Eye (tissue), 1 donor: ENCODE results near the gene VMO1.

Experiments
- DNase-seq: peaks from one replicate; pipeline ENCODE4 v3.0.0-alpha.2; 2015

VMO1 gene

GRCh38 chr17:4796552-4796920 lies 10.4 kb upstream of the VMO1 start:
- DNase-seq, result no peak

GRCh38 chr17:4795168-4795567 lies 9.0 kb upstream of the VMO1 start:
- no peak for DNase-seq

- DNase-seq, result peak; percentile 31
Measured at GRCh38 chr17:4790705-4791088, 4.5 kb upstream of the VMO1 start.

GRCh38 chr17:4789951-4790704 lies 4.0 kb upstream of the VMO1 start:
- peak; percentile 91 for DNase-seq

- no peak for DNase-seq
Measured at GRCh38 chr17:4789701-4789950, 3.5 kb upstream of the VMO1 start.

DNA sequence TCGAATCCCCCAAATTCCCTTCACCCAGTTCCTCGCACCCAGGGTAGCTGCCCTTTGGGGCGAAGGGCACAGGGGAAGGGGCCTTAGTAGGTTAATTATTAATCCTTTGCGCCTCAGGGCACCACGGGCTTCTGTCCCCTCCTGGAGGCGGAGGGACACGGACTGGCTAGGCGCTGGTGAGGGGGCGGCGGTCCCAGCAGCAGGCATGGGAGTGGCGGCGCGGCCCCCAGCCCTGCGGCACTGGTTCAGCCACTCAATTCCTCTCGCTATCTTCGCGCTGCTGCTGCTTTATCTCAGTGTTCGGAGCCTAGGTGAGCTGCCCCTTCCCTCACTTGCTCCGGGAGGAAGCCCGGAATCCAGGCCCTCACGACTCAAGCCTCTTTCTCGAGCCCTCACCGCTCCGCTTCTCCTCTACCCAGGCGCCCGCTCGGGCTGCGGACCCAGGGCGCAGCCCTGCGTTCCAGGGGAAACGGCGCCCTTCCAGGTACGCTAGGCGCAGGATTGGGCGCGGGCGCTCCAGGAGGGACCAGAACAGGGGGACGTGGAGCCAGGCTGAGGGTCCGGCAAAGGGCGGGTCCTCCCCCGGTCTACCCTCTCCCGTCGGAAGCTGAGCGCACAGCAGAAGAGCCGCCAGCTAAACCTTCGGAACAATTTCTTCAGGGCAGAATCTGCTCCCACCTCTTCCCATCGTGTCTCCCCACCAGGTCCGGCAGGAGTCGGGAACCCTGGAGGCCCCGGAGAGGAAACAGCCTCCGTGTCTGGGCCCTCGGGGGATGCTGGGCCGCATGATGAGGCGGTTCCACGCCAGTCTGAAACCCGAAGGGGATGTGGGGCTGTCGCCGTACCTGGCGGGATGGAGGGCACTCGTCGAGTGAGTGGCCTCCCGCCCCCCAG lies 2.9 kb upstream of the VMO1 start, which contains the start of gene GLTPD2:
GLTPD2 (plus strand) TSS at position 158 of the 894 bp plus-strand sequence; CDS start at position 206, 48 bp downstream.
- DNase-seq, result peak; percentile 52

GRCh38 chr17:4788159-4788806 lies 2.1 kb upstream of the VMO1 start:
- DNase-seq, result no peak

GRCh38 chr17:4786516-4786915 lies 352 bp upstream of the VMO1 start:
- DNase-seq, result peak; percentile 16

- peak; percentile 55 for DNase-seq
Measured at GRCh38 chr17:4785311-4786105, 656 bp downstream of the VMO1 start.

DNA sequence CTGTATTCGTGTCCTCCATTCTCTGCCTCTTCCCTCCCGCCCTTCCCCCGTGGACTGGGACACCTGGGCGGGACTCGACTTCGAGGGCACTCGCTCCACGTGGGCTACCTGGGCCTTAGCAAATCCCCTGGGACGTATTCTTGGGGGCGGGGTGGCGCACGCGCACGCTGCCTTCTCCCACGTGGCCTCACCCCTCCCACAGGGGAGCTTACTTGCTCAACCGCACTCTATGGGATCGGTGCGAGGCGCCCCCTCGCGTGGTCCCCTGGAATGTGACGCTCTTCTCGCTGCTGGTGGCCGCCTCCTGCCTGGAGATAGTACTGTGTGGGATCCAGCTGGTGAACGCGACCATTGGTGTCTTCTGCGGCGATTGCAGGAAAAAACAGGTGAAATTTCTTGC lies 3.5 kb downstream of the VMO1 start:
- DNase-seq, result no peak

- DNase-seq, result no peak
Measured at GRCh38 chr17:4780325-4780955, 5.7 kb downstream of the VMO1 start.

DNA sequence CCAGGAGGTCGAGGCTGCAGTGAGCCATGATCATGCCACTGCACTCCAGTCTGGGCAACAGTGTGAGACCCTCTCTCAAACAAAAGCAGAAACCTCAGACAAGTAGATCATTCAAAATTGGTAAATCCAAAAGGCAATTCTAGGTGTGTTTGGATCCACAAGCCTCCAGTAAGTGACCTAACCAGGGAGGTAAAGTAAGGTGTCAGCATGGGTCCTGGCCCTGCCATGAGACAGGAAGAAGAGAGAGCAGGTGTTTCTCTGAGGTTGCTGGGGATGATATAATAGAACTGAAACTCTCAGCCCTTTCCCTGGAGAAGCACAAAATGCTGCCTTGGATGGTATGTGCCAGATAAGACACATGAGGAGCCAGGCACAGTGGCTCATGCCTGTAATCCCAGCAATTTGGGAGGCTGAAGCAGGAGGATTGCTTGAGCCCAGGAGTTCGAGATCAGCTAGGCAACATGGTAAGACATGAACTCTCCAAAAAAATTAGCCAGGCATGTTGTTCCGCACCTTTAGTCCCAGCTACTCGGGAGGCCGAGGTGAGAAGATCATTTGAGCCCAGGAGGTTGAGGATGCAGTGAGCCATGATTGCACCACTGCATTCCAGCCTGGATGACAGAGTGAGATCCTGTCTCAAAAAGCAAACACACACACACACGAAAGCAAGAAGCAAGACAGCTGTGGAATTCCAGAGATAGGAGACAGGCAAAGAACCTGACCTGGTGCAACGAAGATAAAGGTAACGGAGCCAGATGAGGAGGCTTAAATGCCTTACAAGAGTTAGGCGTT lies 8.0 kb downstream of the VMO1 start:
- no peak for DNase-seq

DNA sequence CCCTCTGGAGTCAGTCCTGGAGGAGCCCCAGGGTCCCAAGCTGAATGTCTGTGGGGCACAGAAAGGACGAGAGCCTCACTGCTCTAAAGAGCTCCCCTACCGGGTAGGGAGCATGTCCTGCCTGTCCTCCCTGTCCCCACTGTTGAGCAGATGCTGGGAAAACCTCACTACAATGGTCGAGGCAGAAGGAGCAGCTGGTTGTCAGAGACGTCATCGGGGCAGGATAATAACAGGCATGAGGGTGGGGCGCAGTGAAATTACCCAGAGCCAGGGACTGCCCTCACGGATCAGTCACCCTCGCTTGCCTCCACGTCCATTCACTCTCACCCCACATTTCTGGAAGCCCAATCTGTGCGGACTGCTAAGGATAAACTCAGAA lies 13.9 kb downstream of the VMO1 start:
- peak; percentile 22 for DNase-seq

DNA sequence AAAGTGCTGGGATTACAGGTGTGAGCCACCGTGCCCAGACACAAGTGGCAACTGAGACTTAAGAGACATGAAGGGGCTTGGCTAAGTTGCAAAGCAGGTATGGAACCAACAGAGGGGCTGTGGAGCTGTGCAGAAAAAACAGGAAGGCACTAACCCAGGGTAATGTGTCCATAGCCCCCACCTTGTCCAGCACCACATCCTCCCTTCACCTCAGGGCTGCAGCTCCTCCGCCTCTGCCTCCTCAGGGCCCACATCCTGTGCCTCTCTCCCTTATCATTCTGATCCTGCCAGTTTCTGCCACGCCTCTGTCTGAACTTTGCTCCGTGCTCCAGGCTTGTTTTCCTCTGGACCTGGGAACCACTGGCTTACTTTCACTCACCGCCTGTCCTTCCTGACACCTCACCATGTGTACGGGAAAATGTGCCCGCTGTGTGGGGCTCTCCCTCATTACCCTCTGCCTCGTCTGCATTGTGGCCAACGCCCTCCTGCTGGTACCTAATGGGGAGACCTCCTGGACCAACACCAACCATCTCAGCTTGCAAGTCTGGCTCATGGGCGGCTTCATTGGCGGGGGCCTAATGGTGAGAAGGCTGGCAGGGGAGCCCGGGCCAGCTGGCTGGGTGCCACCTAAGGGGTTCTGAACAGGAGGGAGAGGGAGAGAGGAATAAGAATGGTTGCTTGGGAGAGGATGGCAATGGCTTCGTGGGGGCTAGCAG lies 14.5 kb downstream of the VMO1 start, which contains the start of gene TM4SF5:
TM4SF5 (plus strand) TSS at position 368 of the 716 bp plus-strand sequence; CDS start at position 405, 37 bp downstream.
- DNase-seq, result no peak

- no peak for DNase-seq
Measured at GRCh38 chr17:4769628-4770027, 16.5 kb downstream of the VMO1 start.

GRCh38 chr17:4768298-4768697 lies 17.9 kb downstream of the VMO1 start:
- DNase-seq, result no peak

GRCh38 chr17:4766723-4767122 lies 19.4 kb downstream of the VMO1 start:
- DNase-seq, result no peak

GRCh38 chr17:4766201-4766600 lies 20.0 kb downstream of the VMO1 start:
- no peak for DNase-seq

DNA sequence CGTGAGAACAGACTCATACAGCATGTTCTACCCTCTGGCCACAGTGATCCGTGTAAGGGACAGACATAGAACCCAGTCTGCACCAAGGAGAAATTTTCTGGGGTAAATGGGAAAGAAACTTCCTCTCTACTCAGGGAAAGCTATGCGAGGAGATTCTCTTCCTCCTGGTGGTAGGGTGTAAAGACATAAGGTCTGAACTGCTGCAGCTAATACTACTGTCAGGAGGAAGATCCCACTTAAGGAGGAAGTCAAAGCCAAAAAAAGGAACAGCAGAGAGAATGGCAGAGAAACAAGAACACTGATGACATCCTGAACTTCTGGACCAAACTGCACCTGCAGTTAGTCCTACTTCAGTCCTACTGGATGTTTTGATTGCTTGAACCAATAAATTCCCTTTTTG lies 21.6 kb downstream of the VMO1 start:
- no peak for DNase-seq

DNA sequence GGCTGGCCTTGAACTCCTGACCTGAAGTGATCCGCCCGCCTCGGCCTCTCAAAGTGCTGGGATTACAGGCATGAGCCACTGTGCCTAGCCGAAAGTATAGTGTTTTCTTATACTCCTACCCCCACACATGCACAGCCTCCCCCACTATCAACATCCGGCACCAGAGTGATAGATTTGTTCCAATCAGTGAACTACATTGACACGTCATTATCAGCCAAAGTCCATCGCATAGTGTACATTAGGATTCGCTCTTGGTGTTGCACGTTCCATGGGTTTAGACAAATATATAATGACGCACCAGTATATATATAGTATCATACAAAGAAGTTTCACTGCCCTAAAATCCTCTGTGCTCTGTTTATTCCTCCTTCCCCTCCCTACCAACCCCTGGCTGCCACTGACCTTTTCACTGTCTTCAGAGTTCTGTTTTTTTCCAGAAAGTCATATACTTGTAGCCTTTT lies 26.4 kb downstream of the VMO1 start:
- DNase-seq, result no peak

DNA sequence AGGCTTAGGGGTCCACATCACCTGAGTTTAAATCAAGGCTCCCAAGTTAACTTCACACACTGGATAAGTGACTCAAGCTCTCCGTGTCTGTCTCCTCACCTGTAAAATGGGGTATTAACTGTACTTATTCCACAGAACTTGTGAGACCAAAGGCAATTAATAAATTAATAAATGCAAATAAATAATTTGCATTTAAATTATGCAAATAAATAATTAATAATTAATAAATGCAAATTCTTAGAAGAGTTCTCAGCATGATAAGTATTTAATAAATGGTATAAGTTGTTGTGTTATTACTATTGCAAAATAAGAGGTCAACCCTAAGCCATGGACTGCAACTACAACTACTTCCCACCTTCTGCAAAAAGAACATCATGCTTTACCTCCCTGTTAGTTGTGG lies 32.8 kb downstream of the VMO1 start:
- no peak for DNase-seq
